ENCODE results near the gene SLC29A4. TPM values are rescaled to one million over a fixed set of nuclear protein-coding genes. Genes with fewer than 3 reads are reported as not detected.

The SLC29A4 gene
- total RNA-seq, 2 experiments from 2014 or later = 0.39 to 1.1 TPM

GRCh38 chr7:5339955-5340354, 57.2 kb downstream of the SLC29A4 start:
- no peak for DNase-seq
- Mint-ChIP-seq H3K36me3 (ENCODE audit: low read depth) (peaks cover 91% of the 10 kb centered on the region), H3K4me3 (no peak overlapping the region), H3K27me3 (no peaks in the 10 kb centered on the region), H3K4me1 (ENCODE audit: low read depth) (no peaks in the 10 kb centered on the region), H3K9me3 (peaks cover 10% of the 10 kb centered on the region), H3K27ac (no peak overlapping the region)
- Histone ChIP-seq H3K9me3 (ENCODE audit: control insufficient read depth in 1 of 2, insufficient read depth in 1 of 2, low read length in 2 of 2) (peaks cover 35 to 54% of the 10 kb centered on the region in 2 experiments), H3K4me1 (ENCODE audit: insufficient read depth, low read length) (no peaks in the 10 kb centered on the region), H3K27ac (ENCODE audit: low read depth in 1 of 2, low read length in 2 of 2) (no peak overlapping the region), H3K27me3 (ENCODE audit: control insufficient read depth in 1 of 2, insufficient read depth in 2 of 2, low read length in 2 of 2) (no peaks in the 10 kb centered on the region), H3K4me3 (ENCODE audit: low read length) (no peak overlapping the region), H3K36me3 (ENCODE audit: insufficient read depth, low read length) (peaks cover 52% of the 10 kb centered on the region)
- ChIA-PET POLR2A (no interaction called here), CTCF (no interaction called here)
- TF ChIP-seq CTCF (IDR thresholded peaks at IDR 0.05) = no peak
- no peak for ATAC-seq (ENCODE audit: poor library complexity)
- intact Hi-C loops (cut with DNase I, micrococcal nuclease) = no loop called here

GRCh38 chr7:5342631-5343030, 59.9 kb downstream of the SLC29A4 start:
- Mint-ChIP-seq H3K4me3 (no peak overlapping the region), H3K27me3 (no peaks in the 10 kb centered on the region), H3K27ac (no peak overlapping the region), H3K36me3 (ENCODE audit: low read depth) (peaks cover 82% of the 10 kb centered on the region), H3K4me1 (ENCODE audit: low read depth) (no peaks in the 10 kb centered on the region), H3K9me3 (peaks cover 4% of the 10 kb centered on the region)
- intact Hi-C loops (cut with DNase I, micrococcal nuclease) = no loop called here
- Histone ChIP-seq H3K9me3 (ENCODE audit: control insufficient read depth in 1 of 2, insufficient read depth in 1 of 2, low read length in 2 of 2) (peaks cover 21 to 48% of the 10 kb centered on the region in 2 experiments), H3K27me3 (ENCODE audit: control insufficient read depth in 1 of 2, insufficient read depth in 2 of 2, low read length in 2 of 2) (no peaks in the 10 kb centered on the region), H3K27ac (ENCODE audit: low read depth in 1 of 2, low read length in 2 of 2) (no peak overlapping the region), H3K36me3 (ENCODE audit: insufficient read depth, low read length) (peaks cover 50% of the 10 kb centered on the region), H3K4me1 (ENCODE audit: insufficient read depth, low read length) (no peaks in the 10 kb centered on the region), H3K4me3 (ENCODE audit: low read length) (no peak overlapping the region)
- no peak for TF ChIP-seq CTCF (IDR thresholded peaks at IDR 0.05)
- no peak for DNase-seq
- ChIA-PET CTCF (no interaction called here), POLR2A (no interaction called here)
- ATAC-seq (ENCODE audit: poor library complexity) = no peak

GRCh38 chr7:5343884-5344283, 61.1 kb downstream of the SLC29A4 start:
- H3K27me3 Mint-ChIP-seq = no peaks in the 10 kb centered on the region
- peaks cover 4% of the 10 kb centered on the region for H3K9me3 Mint-ChIP-seq
- H3K36me3 Mint-ChIP-seq (ENCODE audit: low read depth) = peaks cover 79% of the 10 kb centered on the region
- Histone ChIP-seq H3K9me3 (ENCODE audit: control insufficient read depth in 1 of 2, insufficient read depth in 1 of 2, low read length in 2 of 2) (peaks cover 19 to 38% of the 10 kb centered on the region in 2 experiments), H3K27me3 (ENCODE audit: control insufficient read depth in 1 of 2, insufficient read depth in 2 of 2, low read length in 2 of 2) (no peaks in the 10 kb centered on the region), H3K4me3 (ENCODE audit: low read length) (no peak overlapping the region), H3K4me1 (ENCODE audit: insufficient read depth, low read length) (no peaks in the 10 kb centered on the region), H3K27ac (ENCODE audit: low read depth in 1 of 2, low read length in 2 of 2) (no peak overlapping the region), H3K36me3 (ENCODE audit: insufficient read depth, low read length) (peaks cover 54% of the 10 kb centered on the region)
- H3K27ac Mint-ChIP-seq = no peak overlapping the region
- DNase-seq (no peak), ATAC-seq (ENCODE audit: poor library complexity) (no peak)
- H3K4me1 Mint-ChIP-seq (ENCODE audit: low read depth) = no peaks in the 10 kb centered on the region
- ChIA-PET POLR2A (no interaction called here), CTCF (no interaction called here)
- no peak overlapping the region for H3K4me3 Mint-ChIP-seq
- intact Hi-C loops (cut with DNase I, micrococcal nuclease) = no loop called here
- no peak for TF ChIP-seq CTCF (IDR thresholded peaks at IDR 0.05)
